Calu3 (cell line): ENCODE data around the gene MTA1. TPM values are rescaled to one million over a fixed set of nuclear protein-coding genes. Genes with fewer than 3 reads are reported as not detected.

Source experiments
- BruUV-seq: library from RNA; stranded (reverse); fragments of 400-500 nt; replicated peaks from 2 replicates; lab custom pipeline; 2021; lab: Mats Ljungman, UMichigan
- CTCF ChIA-PET: fragments of 300-600 bp; sonication (Branson Sonifier 250); formaldehyde crosslinking; loops from one replicate; lab custom pipeline; 2022; ENCODE audit warnings: antibody characterized with exemption; lab: Charles Lee
- DNase-seq: peaks from one replicate; pipeline ENCODE4 v3.0.0; 2022
- H3K27ac Mint-ChIP-seq: one replicate; pipeline ENCODE4 v1.8.0; 2022; ENCODE audit warnings: mixed read lengths; ENCODE audit not compliant: unreplicated experiment
- H3K27me3 Mint-ChIP-seq: one replicate; pipeline ENCODE4 v1.8.0; 2022; ENCODE audit warnings: mixed read lengths; ENCODE audit not compliant: unreplicated experiment
- H3K36me3 Mint-ChIP-seq: one replicate; pipeline ENCODE4 v1.8.0; 2022; ENCODE audit warnings: mild to moderate bottlenecking, moderate library complexity, mixed read lengths; ENCODE audit not compliant: insufficient read depth, unreplicated experiment
- H3K4me1 Mint-ChIP-seq: one replicate; pipeline ENCODE4 v1.8.0; 2022; ENCODE audit warnings: mild to moderate bottlenecking, low read depth, mixed read lengths; ENCODE audit not compliant: unreplicated experiment
- H3K4me3 Mint-ChIP-seq: one replicate; pipeline ENCODE4 v1.8.0; 2022; ENCODE audit warnings: mild to moderate bottlenecking, low read depth, moderate library complexity, mixed read lengths; ENCODE audit not compliant: unreplicated experiment
- H3K9me3 Mint-ChIP-seq: one replicate; pipeline ENCODE4 v1.8.0; 2022; ENCODE audit warnings: low read depth, mixed read lengths; ENCODE audit not compliant: unreplicated experiment
- CTCF ChIP-seq: fragments of 200-600 bp; IDR thresholded peaks from one replicate; pipeline ENCODE4 v1.8.0; 2022; ENCODE audit warnings: antibody characterized with exemption; ENCODE audit not compliant: unreplicated experiment
- intact Hi-C: fragments of 100-400 bp; cut with micrococcal nuclease; formaldehyde crosslinking; loops from one replicate; pipeline ENCODE4 v1.10.0; 2022; ENCODE audit not compliant: unreplicated experiment
- total RNA-seq: library from RNA; stranded (reverse); gene quantifications from 2 replicates; pipeline ENCODE4 v1.2.3, GENCODE V29; 2022

Gene MTA1
- total RNA-seq, 1 experiment from 2014 or later: 168 TPM

GRCh38 chr14:105388976-105389375 lies 30.7 kb upstream of the MTA1 start:
- Mint-ChIP-seq H3K4me1 (no peaks in the 10 kb centered on the region), H3K9me3 (no peaks in the 10 kb centered on the region), H3K36me3 (peaks cover 5% of the 10 kb centered on the region), H3K27ac (no peak overlapping the region), H3K27me3 (no peaks in the 10 kb centered on the region), H3K4me3 (no peak overlapping the region)
- intact Hi-C loops: no loop called here
- BruUV-seq: no TSS peak
- no peak for TF ChIP-seq CTCF
- CTCF ChIA-PET: no interaction called here
- DNase-seq: no peak

GRCh38 chr14:105389534-105389933 lies 30.1 kb upstream of the MTA1 start:
- H3K36me3 Mint-ChIP-seq: peaks cover 7% of the 10 kb centered on the region
- no peaks in the 10 kb centered on the region for H3K9me3 Mint-ChIP-seq
- no peaks in the 10 kb centered on the region for H3K27me3 Mint-ChIP-seq
- CTCF ChIA-PET: interaction anchor here (0.5 kb wide), 1 partner anchor 82 kb away, joined by 3 read pairs; no protein-coding TSS in a partner anchor
- TF ChIP-seq CTCF: no peak
- H3K4me1 Mint-ChIP-seq: no peaks in the 10 kb centered on the region
- intact Hi-C loops: no loop called here
- no TSS peak for BruUV-seq
- DNase-seq: no peak
- no peak overlapping the region for H3K27ac Mint-ChIP-seq
- H3K4me3 Mint-ChIP-seq: no peak overlapping the region

- Mint-ChIP-seq H3K36me3 (peaks cover 12% of the 10 kb centered on the region), H3K4me1 (no peaks in the 10 kb centered on the region), H3K27ac (no peak overlapping the region), H3K9me3 (no peaks in the 10 kb centered on the region), H3K4me3 (no peak overlapping the region), H3K27me3 (no peaks in the 10 kb centered on the region)
- no TSS peak for BruUV-seq
- no peak for DNase-seq
- CTCF ChIA-PET: interaction anchor here (0.5 kb wide), 1 partner anchor 82 kb away, joined by 3 read pairs; no protein-coding TSS in a partner anchor
- TF ChIP-seq CTCF: no peak
- intact Hi-C loops: no loop called here
Measured at GRCh38 chr14:105389976-105390848, 29.4 kb upstream of the MTA1 start.

- Mint-ChIP-seq H3K27ac (no peak overlapping the region), H3K4me1 (no peaks in the 10 kb centered on the region), H3K36me3 (peaks cover 12% of the 10 kb centered on the region), H3K9me3 (no peaks in the 10 kb centered on the region), H3K4me3 (no peak overlapping the region), H3K27me3 (no peaks in the 10 kb centered on the region)
- intact Hi-C loops: no loop called here
- no peak for TF ChIP-seq CTCF
- BruUV-seq: no TSS peak
- DNase-seq: no peak
- CTCF ChIA-PET: no interaction called here
Measured at GRCh38 chr14:105390849-105391500, 28.7 kb upstream of the MTA1 start.
